Prostate gland (tissue), 2 donors: ENCODE data around the gene FUBP3. TPM values are rescaled to one million over a fixed set of nuclear protein-coding genes. Genes with fewer than 3 reads are reported as not detected.

ENCODE experiments used
- DNase-seq: peaks from one replicate; pipeline ENCODE4 v3.0.0-alpha.2; 2019; ENCODE audit warnings: low spot score
- H3K27ac ChIP-seq, 2 donors: fragments of 200-600 bp; sonication (generic); 2 replicates each; pipeline ENCODE4 v1.5.1; 2017 to 2019
- H3K27me3 ChIP-seq: fragments of 200-600 bp; sonication (generic); replicated peaks from 2 replicates; pipeline ENCODE4 v1.5.1; 2019; ENCODE audit not compliant: insufficient read depth
- H3K36me3 ChIP-seq, 2 donors: fragments of 200-600 bp; sonication (generic); 1 replicate in 1 of 2; 2 replicates in 1 of 2; pipeline versions ENCODE4 v1.5.1 to v1.8.1; 2017 to 2019
- H3K4me1 ChIP-seq: fragments of 200-600 bp; sonication (generic); replicated peaks from 2 replicates; pipeline ENCODE4 v1.5.1; 2019
- H3K4me3 ChIP-seq, 2 donors: fragments of 200-600 bp; sonication (generic); 2 replicates each; pipeline ENCODE4 v1.5.1; 2017 to 2019
- H3K9me3 ChIP-seq: fragments of 200-600 bp; sonication (generic); 2 replicates; pipeline ENCODE4 v1.5.1; 2017
- POLR2A ChIP-seq: fragments of 450-650 bp; IDR thresholded peaks from one replicate; pipeline ENCODE4 v1.6.1; 2016; ENCODE audit warnings: antibody characterized with exemption, mild to moderate bottlenecking
- POLR2AphosphoS5 ChIP-seq: sonication (generic); formaldehyde crosslinking; IDR thresholded peaks from one replicate; pipeline ENCODE4 v1.6.1; 2017; ENCODE audit warnings: antibody characterized with exemption
- WGBS: methylation state at CpG from one replicate; pipeline ENCODE4 v1.1.5; 2018; 5-methylcytosine and 5-hydroxymethylcytosine counted together
- intact Hi-C: fragments of 100-400 bp; cut with DNase I; formaldehyde crosslinking; loops from one replicate; pipeline ENCODE4 v1.14.2; 2022
- total RNA-seq, 2 donors: library from RNA; depleted of rRNA; stranded (reverse); fragments of >200 nt; gene quantifications; one replicate each; pipeline ENCODE4 v1.1.0, GENCODE V29; 2016
- TF ChIP-seq, protein P1 (sequence below), 4 experiments: fragments of 200-600 bp in 2 of 4; fragments of 450-650 bp in 2 of 4; sonication (generic) in 2 of 4; IDR thresholded peaks; 1 replicate in 3 of 4; 2 replicates in 1 of 4; pipeline ENCODE4 v1.5.1; 2016 to 2019; ENCODE audit warnings: antibody characterized with exemption in 4 of 4, mild to moderate bottlenecking in 2 of 4, moderate library complexity in 2 of 4

The FUBP3 gene
- total RNA-seq, 2 donors from 2014 or later = 40.4 to 111 TPM

GRCh38 chr9:130565792-130566191 is 13.6 kb upstream of the FUBP3 start:
- DNase-seq = no peak
- no peaks in the 10 kb centered on the region for H3K27me3 ChIP-seq
- intact Hi-C loops = no loop called here
- TF ChIP-seq POLR2AphosphoS5 (no peak), POLR2A (no peak)
- TF ChIP-seq, protein P1, sequence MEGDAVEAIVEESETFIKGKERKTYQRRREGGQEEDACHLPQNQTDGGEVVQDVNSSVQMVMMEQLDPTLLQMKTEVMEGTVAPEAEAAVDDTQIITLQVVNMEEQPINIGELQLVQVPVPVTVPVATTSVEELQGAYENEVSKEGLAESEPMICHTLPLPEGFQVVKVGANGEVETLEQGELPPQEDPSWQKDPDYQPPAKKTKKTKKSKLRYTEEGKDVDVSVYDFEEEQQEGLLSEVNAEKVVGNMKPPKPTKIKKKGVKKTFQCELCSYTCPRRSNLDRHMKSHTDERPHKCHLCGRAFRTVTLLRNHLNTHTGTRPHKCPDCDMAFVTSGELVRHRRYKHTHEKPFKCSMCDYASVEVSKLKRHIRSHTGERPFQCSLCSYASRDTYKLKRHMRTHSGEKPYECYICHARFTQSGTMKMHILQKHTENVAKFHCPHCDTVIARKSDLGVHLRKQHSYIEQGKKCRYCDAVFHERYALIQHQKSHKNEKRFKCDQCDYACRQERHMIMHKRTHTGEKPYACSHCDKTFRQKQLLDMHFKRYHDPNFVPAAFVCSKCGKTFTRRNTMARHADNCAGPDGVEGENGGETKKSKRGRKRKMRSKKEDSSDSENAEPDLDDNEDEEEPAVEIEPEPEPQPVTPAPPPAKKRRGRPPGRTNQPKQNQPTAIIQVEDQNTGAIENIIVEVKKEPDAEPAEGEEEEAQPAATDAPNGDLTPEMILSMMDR (IDR thresholded peaks at IDR 0.05) = no peak
- H3K9me3 ChIP-seq = no peaks in the 10 kb centered on the region
- H3K4me1 ChIP-seq = no peaks in the 10 kb centered on the region
- no peak overlapping the region for H3K4me3 ChIP-seq
- WGBS = 83% methylated on average over 3 of the region's 3 CpGs
- H3K36me3 ChIP-seq = no peaks in the 10 kb centered on the region
- H3K27ac ChIP-seq = no peak overlapping the region

- DNase-seq = no peak
- TF ChIP-seq POLR2A (no peak), POLR2AphosphoS5 (no peak)
- TF ChIP-seq, protein P1 (IDR thresholded peaks at IDR 0.05) = no peak
- 78% methylated on average over 10 of the region's 10 CpGs for WGBS
Observed at GRCh38 chr9:130570208-130570607, 9.2 kb upstream of the FUBP3 start.

DNA sequence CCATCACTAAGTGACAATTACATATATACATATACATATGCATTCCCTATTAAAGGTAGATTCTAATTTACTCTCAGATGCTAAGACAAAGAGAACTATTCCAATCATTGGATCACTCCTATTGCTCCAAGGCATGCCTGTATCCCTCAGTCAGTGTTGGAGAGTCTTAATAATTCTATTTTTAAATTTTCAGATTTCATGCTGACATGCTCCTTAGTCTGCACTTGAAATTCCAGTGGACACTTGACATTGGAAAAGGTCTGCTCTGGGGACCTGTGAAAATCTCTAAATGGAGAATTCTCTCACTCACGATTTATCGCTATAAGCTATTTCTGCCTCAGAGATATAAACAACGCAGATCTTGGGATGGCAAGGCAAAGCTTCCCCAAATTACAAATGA is 3.9 kb upstream of the FUBP3 start:
- Histone ChIP-seq H3K4me1 (peaks cover 5% of the 10 kb centered on the region), H3K9me3 (no peaks in the 10 kb centered on the region), H3K27me3 (no peaks in the 10 kb centered on the region), H3K36me3 (no peaks in the 10 kb centered on the region), H3K4me3 (no peak overlapping the region), H3K27ac (no peak overlapping the region)
- 83% methylated on average over 3 of the region's 3 CpGs for WGBS
- TF ChIP-seq, protein P1 (IDR thresholded peaks at IDR 0.05) = no peak
- TF ChIP-seq POLR2AphosphoS5 (no peak), POLR2A (no peak)
- no peak for DNase-seq
- intact Hi-C loops = loop anchor here (10.0 kb wide), 1 partner anchor 109 kb away; no protein-coding TSS in a partner anchor

More at GRCh38 chr9:130570208-130570607, 9.2 kb upstream of the FUBP3 start:
- Histone ChIP-seq H3K36me3 (no peaks in the 10 kb centered on the region), H3K9me3 (no peaks in the 10 kb centered on the region), H3K4me1 (no peaks in the 10 kb centered on the region), H3K27me3 (no peaks in the 10 kb centered on the region), H3K4me3 (no peak overlapping the region), H3K27ac (no peak overlapping the region)
- intact Hi-C loops = loop anchor here (10.0 kb wide), 1 partner anchor 115 kb away; no protein-coding TSS in a partner anchor

GRCh38 chr9:130576176-130576575 is 3.2 kb upstream of the FUBP3 start:
- no peaks in the 10 kb centered on the region for H3K9me3 ChIP-seq
- peaks cover 10% of the 10 kb centered on the region for H3K4me1 ChIP-seq
- no peak overlapping the region for H3K4me3 ChIP-seq
- H3K27me3 ChIP-seq = no peaks in the 10 kb centered on the region
- intact Hi-C loops = loop anchor here (10.0 kb wide), 1 partner anchor 109 kb away; no protein-coding TSS in a partner anchor
- peak; percentile 54 for TF ChIP-seq POLR2AphosphoS5
- TF ChIP-seq, protein P1 (IDR thresholded peaks at IDR 0.05) = no peak
- WGBS = 36% methylated on average over 4 of the region's 4 CpGs
- H3K36me3 ChIP-seq = no peaks in the 10 kb centered on the region
- H3K27ac ChIP-seq = no peak overlapping the region
- no peak for DNase-seq

- TF ChIP-seq POLR2A (no peak), POLR2AphosphoS5 (no peak)
- TF ChIP-seq, protein P1 (IDR thresholded peaks at IDR 0.05) = no peak
- intact Hi-C loops = loop anchor here (10.0 kb wide), 1 partner anchor 105 kb away; no protein-coding TSS in a partner anchor
- under 1% methylated on average over 40 of the region's 40 CpGs for WGBS
- no peak for DNase-seq
- no peaks in the 10 kb centered on the region for H3K27me3 ChIP-seq
- H3K4me3 ChIP-seq = peak overlapping the region; percentile 96 to 99
- H3K36me3 ChIP-seq = no peaks in the 10 kb centered on the region
- no peaks in the 10 kb centered on the region for H3K9me3 ChIP-seq
- H3K27ac ChIP-seq = peak overlapping the region; percentile 77 to 81
- H3K4me1 ChIP-seq = peaks cover 10% of the 10 kb centered on the region
Observed at GRCh38 chr9:130579738-130580463, 524 bp downstream of the FUBP3 start.
